CD4-positive, alpha-beta T cell treated with Interleukin-12 subunit alpha and Interleukin-12 subunit beta, for 1 hour (primary cell): ENCODE measurements around the gene GLS.
A peak's percentile ranks its signal among the peaks of the same experiment; 100 is the strongest.
"Not testable (repeated sequence)": the region's sequence is repeated elsewhere in the genome, so short reads cannot be mapped to it uniquely, and the experiment has no call there.

Experiments used
- DNase-seq: peaks from one replicate; pipeline ENCODE4 v3.0.0-alpha.2; 2020

The GLS gene

DNA sequence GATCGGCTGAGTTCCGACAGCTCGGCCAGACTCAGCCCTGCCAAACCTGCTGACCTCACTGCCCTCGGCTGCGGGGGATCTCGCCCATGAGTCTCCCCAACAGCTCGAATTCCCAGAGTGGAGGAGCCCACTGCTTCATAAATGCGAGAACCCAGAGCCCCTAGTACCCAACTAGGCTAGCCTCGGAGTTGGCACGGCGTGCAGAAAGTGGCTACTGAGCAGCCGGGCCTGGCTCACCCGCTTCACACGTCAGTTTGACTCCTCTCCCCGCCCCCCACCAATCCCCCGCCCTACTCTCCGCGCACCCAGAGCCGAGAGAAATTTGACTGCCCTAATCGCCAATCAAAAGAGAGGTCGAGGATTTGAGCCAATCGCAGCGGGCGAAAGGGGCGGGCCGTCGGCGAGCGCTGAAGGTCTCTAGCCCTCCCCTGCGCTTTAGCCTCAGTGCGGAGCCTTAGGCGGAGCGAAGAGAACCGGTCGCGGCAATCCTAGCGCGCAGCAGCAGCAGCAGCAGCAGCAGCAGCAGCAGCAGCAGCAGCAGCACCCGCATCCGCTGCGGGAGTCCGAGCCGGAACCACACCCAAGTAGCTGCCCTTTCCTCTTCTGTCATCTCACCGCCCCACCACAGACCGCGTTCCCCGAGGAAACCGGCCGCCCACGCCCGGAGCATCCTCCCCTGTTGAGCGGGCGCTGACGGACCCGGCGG is at the start of gene GLS:
Gene GLS, plus strand, starts transcription at position 444 of the 706 bp plus-strand sequence. CDS start 264 bp downstream, outside the sequence.
- peak; percentile 98 for DNase-seq

DNA sequence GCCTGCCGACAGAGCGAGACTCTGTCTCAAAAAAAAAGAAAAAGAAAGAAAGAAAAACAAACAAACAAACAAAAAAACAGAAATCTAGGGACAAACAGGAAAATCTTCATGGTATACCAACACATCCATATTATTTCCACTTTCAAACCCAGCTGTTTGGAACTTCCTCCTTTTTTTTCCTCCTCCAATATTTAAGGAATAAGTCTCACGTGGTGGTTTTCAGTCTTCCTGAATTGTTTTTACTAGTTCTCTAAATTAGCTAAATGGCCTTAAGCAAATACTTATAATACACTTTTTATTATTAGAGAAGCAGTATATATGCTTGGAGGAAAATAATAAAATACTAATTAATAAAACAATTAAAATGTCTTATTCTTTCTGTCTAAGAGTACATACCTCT is 48.7 kb upstream of the GLS start:
- no peak for DNase-seq

DNA sequence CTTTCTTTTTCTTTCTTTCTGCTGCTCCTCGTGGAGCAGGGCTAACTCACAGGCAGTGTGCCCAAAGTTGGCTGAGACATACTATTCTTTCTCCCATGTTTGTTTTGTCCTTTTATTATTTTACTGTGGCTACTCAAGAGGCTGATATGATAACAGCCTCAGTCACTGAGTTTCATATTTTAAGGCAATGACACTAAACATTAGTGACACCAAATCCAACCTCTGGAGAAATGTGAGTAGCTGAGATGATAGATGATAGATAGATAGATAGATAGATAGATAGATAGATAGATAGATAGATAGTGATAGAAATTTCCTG is 45.8 kb upstream of the GLS start:
- DNase-seq = no peak

DNA sequence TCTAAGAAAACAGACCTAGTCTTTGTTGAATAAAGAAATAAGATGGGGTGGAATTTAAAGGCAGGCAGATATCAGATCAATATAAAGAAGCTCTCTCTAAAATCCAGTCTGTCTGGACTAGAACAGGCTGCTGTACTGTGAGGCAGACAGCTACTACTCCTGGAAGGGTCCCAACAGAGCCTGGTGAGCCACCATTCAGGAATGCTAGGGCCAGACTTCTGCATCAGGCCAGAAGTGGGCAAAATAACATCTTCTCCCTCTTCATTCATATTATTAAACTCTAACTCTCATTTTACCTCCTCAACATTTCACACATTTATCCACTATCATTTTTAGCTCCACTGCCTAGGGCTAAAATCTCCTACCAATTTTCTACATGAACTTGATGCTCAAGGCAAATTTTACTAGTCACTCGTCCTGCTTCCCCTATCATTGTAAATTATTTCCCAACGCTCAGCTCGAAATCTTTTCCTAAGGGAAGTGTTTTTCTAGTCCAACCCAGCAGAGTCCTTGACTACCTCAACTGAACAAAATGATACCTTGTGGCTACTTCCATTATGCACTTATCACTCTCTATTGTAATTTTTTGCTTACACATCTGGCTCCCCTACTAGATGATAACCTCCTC is 45.2 kb upstream of the GLS start:
- no peak for DNase-seq

DNA sequence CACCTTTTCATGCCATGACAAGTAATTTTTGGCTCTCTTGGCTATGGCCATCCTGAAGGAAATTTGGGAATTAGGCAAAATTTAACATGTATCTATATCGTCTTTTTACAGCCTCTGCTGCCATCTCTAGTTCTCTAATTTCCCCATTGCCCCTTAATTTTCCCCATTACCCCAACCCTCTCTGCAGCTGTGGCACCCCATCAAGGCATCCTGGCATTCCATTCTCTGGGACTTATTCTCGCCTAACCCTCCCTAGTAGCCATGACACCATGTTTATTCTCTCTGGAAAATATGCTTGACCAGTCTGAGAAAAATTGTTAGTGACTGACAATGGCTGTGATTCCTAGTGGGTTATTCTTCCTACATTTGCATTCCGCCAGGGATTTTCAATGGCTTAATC is 43.9 kb upstream of the GLS start:
- no peak for DNase-seq

DNA sequence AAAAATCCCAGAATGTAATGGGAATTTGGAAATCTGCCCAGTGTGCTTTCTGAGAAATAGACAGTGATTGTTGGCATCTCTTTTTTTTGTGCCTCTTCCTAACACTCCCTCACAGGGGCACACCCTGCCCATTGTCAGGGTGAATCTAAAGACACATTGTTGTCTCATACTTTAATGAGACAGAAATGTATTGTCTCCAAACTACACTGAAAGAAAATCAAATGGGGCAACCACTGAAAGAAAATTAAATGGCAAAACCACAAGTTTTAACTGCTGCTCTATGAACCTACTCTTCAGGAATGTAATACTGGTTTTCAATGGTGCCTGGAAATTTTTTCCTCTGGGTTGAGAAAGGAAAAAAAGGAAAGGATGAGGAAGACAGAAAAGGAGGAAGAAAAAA is 43.2 kb upstream of the GLS start:
- no peak for DNase-seq

DNA sequence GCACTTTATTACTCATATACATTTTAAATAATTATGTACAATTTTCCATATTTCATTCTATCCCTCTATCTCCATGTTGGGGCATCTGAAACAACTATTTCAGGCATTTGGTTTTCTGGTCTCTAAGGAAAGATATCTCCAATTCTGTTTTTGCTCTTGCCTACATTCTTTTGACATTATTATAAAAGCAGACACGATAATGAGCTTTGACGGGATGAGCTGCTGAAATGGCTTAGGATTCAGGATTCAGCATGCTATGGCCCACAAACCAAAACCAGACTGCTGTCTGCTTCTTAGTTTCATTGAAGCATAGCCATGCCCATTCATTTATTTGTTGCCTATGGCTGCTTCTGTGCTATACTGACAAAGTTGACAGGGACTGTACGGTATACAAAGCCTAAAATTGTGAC is 42.7 kb upstream of the GLS start:
- DNase-seq = no peak

DNA sequence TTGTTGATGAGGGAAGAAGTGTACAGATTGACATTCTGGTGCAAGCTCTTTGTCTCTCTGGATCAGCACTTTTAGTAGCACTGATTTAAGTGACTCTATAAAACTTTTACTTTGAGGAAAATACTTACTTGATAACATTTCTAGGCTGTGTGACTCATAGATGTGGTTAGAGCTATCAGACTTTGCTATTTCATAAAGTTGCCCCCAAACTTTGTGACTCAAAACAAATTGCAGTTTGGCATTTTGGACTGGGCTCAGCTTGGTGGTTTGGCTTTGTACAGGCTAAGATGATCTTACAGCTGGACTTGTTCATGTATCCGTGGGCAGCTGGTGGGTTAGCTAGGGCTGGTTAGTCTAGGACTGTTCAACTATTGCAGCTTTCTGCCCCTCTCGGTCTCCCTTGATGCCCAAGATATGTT is 42.1 kb upstream of the GLS start:
- no peak for DNase-seq

DNA sequence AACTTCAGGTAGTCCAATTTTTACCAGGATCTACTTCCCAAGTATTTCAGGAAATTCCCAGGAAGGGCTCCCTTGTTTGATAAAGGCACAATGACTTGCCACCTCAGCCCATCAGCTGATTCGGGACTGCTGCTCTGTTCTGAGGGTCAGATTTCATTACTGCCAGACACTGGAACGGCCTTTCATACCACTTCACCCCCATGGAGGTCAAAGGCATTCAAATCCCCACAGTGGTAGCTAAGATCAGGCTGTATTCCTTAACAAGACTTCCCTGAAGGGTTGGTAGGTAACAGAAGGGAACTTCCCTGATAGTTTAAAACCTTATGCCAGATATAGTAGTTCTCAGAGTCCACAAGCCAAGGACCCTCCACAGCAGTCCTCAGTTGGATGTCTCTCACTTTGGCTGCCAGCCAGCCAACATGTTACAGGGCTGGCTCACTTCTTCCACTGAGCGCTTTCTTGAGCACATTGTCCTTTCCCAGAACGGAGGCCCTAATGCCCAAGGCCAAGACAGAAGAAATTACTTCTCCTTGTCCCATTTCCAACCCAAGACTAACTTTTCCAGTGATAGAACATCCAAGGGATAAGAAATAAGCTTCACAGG is 40.0 kb upstream of the GLS start:
- no peak for DNase-seq

DNA sequence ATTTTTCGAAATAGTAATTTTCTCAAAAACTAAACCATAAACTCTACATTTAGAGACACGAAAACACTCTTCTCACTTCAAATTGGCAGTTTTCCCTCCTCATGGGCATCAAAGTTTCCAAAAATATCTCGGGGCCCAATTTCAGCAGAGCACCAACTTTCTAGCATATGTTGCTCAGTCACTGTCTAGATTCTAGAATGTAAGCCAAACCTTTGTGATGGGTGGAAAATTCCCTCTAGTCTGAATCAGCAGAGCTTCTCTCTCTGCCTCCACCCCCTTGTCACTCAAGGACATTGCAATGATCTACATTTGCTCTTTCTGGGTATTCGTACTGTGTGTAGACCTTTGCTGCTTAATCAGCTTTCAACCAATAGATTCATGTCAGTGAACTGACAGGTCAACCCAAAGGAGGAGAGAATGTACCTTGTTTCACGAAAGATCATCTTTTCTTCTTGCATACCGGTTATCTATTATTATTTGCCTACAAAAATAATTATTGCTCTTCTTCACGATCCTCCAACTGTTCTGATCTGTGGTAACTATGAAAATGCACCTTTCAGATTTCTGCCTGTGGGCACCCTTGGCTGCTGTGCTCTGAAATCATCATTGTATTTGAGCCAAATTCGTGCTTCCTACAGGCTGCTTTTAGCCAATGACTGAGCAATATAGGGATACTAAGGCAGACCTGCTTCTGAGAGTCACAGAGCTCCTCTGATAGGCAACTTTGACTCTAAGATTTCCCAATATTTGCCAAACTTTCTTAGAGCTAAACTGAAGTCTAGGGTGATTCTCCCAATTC is 38.7 kb upstream of the GLS start:
- DNase-seq = no peak

DNA sequence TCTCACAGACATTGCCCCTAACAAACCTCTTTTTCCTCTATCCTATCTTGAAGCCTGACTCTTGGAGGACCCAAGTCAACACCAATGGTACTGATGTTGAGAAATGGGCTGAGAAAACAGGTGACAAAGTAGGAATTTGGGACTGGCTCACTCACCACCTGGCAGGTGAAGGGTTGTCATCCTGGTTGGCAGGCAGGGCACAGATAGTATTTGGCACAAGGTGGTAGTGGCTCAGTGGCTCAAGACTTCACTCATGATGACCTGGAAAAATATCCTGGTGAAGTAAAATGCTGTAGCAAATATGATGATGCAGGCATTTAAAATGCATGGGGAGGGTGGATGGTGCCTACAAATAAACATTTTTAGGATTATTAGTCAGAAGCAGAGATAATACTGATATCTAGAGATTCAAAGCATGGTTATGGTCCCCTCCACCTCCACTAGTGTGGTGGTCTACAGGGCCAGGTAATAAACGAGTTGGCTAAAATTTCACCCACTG is 38.0 kb upstream of the GLS start:
- DNase-seq = no peak

DNA sequence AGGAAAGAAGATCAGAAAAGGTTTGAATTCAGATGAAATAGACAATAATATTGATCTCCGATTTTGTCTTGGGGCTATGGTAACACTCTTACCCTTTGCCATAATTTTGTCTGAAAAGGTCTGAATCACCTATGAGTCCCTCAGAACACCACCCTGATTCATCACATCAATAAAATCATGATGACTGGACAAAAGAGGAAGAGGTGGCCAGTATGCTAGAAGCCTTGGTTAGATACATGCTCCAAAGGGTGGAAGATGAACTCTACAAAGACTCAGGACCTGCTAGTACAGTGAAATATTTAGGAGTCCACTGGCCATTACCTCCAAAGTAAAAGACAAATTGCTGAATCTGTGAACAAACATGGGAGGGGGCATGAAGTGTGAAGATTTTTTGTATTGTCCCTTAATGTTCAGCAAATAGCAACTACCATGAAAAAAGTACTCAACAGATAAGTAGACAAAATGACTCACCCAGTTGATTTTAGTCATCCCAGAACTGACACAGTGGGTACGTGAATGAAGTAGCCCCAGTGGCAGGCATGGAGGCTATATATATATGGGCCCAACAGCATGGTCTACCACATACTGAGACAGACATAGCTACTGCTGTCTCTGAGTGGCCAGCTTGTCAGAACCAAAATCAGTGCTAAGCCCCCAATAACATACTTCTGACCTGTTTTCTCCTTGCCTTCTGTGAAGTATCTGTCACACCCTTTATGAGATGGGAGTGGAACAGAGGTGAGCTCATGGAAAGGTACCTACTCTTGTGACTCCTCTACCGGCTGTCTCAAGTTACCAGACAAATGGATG is 36.5 kb upstream of the GLS start:
- no peak for DNase-seq

DNA sequence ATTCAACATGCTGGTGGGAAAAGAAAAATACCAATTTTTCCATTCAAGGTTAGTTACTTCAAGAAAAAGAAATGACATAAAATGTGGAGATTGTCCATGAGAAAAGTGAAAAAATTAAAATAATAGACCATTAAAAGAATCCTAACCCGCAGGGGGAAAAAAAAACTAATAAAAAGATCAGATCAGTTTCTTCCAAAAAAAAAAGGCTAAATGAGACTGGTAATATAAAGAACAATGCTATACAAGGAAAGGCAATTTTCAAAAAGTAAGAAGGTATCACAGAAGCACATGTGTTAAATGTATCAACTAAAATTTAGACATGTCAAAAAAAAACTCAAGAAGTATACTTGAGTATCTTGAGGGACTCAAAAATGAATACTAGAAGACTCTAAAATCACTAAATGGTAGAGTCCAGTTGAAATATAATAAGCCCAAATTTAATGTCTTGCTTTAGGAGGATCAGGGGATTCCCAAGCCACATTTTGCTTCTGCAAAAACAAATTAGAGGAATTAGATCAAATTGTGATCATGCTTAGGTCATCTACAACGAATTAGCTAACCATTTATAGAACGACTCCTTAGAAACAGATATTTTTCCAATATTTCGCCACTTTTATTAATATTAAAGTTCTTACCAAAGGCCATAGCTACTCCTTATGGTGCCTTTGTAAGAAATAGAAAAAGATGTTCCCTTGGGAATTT is 35.8 kb upstream of the GLS start:
- no peak for DNase-seq

DNA sequence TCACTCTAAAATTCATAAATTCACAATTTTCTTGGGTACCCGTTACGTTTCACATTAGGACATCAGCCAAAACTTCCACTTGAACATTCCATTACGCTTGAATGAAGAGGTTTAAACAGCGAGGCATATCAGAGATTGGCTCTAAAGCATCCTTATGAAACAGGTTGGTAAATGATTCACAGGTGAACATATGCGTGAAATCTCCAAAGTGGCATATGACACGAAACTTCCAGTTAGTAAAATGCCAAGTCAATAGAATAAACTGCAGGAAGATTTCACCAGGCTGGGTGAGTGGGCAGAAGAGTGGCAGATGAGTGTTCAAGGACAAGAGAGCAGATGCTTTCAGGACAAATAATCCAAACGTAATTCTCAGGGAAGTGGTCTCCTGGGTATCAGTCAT is 33.9 kb upstream of the GLS start:
- no peak for DNase-seq

DNA sequence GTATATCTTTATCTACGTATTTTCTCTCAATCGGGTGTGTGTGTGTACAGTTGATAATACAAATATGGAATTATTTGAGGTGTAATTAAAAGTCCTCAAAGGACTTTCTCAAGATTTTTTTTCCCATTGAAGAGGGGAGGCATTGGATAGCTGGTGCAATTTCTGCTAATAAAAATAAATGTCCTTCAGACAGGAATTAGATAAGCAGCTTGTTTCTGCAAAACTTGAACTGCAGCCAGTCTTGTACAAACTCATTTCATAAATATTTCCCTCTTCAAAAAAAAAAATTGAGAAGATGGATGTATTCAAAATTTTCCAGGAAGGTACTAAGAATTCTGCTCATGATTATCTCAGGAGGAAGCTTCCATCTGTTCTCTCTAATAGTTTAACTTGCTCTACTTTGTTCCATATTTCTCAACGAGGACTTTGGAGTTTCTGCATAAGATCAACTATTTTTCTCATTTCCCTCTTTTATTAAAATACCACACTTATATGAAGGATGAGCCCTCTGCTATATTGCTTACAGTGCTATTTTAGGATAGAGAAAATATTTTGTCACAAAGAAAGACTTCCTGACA is 33.0 kb upstream of the GLS start:
- no peak for DNase-seq

DNA sequence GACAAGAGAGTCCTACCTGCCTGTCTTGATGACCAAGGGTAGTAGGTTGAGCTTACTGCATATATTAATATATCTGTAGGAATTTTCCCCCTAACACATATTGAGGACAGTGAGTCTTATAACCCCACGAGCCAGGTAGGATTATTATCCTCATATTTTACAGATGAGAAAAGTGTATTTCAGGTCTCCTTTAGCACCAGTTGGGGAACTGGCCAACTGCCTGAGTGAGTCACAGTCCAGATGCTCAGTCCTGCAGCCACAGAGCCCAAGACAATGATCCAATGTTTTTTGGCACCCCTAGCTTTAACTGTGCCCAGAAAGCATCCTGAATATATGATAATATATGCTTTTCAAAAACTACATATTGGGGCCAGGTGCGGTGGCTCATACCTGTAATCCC is 30.8 kb upstream of the GLS start:
- no peak for DNase-seq

DNA sequence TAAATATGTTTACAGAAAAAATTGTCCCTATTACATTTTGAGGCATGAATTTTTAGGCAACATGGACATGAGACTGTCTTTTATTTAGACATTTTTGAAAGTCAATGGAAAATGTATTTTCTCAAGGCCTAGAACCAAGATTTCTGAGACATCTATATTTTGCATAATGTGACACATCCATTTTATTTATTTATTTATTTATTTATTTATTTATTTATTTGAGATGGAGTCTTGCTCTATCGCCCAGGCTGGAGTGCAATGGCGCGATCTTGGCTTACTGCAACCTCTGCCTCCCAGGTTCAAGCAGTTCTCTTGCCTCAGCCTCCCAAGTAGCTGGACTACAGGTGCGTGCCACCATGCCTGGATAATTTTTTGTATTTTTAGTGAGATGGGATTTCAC is 27.6 kb upstream of the GLS start:
- DNase-seq = not testable (repeated sequence)

DNA sequence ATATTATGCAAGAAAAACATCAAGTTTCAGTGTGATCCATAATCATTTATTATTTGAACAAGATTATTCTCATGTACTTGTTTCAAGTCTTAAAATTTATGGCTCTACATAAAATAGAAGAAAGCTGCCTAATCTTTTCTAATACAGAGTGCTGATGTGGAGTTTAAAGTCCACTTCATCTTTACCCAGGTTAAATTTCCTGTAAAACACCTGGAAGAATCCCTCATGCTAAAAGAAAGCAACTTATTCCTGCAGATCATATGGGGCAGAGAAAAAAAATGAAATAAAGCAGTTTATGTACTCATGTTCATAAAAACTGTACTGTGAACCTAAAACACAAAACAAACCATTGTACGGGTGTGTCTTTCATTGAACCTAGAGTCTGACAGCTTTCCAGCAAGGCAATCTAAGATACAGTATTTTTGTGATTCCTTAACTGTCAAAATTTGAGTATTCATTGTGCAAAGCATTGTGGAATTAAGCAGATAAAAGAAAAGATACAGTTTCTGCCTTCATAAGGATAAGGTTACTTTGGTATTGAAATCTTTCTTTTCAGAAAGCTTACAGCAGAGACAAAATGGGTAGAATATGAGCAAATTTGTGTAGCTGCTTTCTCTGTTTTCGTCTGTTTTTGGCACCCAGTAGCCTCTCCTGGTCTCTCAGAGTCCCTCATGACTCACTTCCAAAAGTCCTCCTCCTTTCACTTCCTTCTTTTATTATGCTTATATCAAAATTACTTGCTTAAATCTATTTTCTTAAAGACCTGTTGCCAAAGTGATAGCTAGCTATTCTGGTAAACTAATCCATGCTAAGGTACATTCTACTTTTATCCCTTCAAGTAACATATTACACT is 26.9 kb upstream of the GLS start:
- DNase-seq = no peak

DNA sequence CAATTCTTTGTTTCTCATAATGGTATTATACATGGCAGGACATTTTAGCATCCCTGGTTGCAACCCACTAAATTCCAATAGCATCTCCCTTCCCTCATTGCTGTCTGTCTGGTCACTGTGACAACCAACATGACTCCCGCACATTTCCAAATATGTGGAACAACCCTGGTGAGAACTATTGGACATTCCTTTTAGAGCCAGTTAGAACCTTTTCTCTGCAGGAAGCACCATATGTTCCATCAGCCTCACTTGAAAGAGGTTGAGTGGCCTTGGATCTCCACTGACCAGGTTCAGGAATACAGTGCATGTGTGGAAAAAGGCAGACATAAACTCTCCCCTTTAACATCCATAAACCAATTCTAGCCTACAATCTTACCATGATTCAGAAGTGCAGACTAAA is 25.9 kb upstream of the GLS start:
- DNase-seq = no peak

DNA sequence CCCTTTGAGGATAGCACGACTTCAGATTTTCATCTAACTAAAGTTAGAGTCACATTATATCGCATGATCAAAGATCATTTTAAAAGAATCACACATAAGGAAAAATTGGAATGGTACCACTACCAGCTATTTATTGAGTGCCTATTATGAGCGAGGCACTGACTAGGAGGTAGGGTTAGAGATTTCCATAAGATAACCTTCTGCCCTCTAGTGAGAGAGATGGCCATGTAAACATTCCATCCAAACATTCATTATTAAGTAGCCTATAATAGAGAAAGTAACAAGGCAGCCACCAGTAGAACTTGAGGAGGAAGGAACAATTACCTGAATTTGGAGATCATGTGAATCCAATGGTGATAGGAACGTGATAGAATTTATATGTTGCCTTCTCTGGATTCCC is 25.4 kb upstream of the GLS start:
- no peak for DNase-seq

DNA sequence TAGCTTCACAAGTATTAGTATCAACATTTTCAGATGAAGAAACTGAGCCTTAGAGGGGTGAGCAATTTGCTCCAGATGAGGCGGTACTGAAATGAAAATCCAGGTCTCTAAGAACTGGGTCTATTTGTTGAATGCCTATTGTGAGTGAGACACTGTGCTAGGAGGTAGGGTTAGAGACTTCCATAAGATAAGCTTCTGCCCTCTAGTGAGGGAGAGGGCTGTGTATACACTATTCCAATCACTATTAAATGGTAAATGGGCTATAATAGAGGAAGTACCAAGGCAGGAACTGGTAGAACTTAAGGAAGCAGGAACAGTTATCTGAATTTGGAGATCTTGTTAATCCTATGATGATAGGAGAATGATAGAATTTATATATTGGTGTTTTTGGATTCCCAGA is 23.6 kb upstream of the GLS start:
- no peak for DNase-seq
